ENCODE data around the gene RAPH1.

DNA sequence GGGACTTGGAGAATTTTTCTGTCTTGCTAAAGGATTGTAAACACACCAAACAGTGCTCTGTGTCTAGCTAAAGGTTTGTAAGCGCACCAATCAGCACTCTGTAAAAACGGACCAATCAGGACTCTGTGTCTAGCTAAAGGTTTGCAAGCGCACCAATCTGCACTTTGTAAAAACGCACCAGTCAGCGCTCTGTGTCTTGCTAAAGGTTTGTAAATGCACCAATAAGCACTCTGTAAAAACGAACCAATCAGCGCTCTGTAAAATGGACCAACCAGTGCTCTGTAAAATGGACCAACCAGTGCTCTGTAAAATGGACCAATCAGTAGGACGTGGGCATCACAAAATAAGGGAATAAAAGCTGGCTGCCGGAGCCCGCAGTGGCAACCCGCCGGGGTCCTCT lies 190.4 kb downstream of the RAPH1 start:
- TF ChIP-seq EZH2 (IDR thresholded peaks at IDR 0.05) (no peak), POLR2AphosphoS5 (IDR thresholded peaks at IDR 0.05; ENCODE audit: borderline replicate concordance, low read depth, low read length) (no peak)
